Stimulated activated CD8-positive, alpha-beta memory T cell treated with anti-CD3 and anti-CD28 coated beads, Interleukin-15, amount 100 ng/mL, for 24 hours (primary cell): Measurements from ENCODE around the gene SYF2.

Experiments
- DNase-seq: peaks from one replicate; pipeline ENCODE4 v3.0.0-alpha.2; 2020; ENCODE audit warnings: low read depth

Gene SYF2

DNA sequence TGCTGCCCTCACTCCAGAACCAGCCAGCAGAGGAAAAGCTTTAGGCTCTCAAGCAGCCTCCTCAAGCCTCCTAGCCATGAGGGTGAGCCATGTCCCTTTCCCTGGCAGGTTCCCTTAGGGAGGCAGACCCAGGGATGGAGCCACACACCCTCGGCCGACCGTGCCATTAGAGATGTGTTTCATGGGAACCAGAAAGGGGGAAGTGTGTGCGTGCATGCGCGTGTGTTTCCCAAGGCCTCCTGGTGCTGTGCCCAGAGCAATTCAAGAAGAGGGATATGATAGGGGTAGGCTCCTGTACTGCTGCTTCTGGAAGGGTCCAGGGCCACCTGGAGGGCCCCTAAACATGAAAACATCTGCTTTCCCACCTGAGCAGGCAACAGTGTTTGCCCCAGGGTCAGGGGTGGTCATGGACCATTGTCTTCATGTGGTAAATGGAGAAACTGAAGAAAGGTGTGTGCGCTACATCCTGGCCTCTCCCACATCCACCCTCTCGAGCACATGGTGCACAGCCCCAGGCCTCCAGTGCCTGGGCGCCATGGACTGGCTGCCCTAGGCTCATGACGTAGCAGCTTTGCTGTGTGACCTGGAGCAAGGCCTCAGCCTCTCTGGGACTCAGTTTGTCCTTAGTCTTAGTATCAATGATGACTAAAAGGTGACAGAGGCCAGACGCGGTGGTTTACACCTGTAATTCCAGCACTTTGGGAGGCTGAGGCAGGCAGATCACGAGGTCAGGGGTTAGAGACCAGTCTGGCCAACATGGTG lies 48.1 kb downstream of the SYF2 start:
- DNase-seq = no peak

DNA sequence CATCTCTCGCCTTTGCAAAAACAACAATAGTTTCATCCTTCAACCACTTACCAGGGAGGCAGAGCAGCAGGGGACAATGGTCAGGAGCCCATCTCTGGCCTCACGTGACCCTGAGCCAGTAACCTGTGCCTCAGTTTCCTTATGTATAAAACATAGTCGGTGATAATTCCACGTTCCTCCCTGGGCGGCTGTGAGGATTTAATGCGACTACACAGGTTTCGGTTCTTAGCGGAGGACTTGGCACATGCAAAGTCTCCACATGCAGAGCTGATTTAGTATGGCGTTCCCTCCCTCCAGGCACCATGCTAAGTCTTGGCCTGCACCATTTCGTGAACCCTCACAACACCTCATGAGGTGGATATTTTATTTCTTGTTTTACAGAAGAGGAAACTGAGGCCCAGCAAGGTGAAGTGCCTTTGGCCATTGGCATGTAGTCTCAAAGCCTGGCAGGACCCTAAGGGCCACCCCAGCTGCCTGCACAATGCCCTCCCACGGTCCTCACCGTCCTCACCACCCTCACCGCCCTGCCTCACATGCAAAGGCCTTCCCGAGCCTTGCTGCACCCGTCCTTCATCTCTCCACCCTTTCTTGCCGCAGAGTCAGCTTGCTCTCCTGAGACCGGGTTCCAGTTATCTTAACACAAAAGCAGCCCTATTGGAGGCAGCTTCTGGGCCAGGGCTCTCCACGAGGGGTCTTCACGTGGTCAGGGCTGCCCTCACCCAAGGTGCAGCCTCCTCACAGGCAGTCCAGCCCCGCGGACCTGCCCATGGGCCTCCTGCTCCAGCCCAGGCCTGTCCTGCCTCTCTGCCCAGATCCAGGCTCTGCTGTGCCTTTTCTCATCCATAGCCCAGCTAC lies 48.9 kb downstream of the SYF2 start:
- no peak for DNase-seq

DNA sequence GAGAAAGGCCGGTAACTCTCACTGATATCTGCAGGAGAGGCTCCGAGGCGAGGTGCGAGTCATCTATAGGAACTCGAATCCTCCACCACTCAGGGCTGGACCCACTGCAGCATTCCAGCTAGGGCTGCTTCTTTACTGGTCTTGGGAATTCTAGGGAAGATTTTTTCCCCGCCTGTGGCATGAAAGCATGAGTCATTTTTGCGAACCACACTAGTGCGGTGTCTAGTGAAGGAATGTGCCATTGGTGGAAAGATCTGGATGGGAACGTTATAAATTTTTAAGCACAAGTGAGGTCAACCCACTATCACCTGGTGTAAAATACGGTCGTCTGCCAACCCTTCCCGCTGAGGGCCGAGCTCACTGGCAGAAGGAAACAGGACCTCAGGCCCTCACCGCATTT lies 49.7 kb downstream of the SYF2 start:
- DNase-seq = no peak

DNA sequence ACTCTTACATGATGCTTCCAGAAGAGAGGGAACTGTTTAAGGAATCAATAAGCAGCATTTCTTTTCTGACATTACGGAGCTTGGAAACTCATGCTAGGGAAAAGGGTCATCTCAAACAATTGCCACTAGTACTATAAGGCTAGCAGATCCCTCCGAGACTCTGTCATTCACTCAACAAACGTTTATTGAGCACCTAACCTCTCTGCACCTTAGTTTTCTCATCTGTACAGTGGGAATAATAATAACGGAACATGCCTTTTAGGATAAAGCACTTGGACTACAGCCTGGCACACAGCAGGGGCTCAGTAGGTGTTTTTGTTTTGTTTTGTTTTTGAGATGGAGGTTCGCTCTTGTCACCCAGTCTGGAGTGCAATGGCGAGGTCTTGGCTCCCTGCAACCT lies 51.3 kb downstream of the SYF2 start:
- no peak for DNase-seq

DNA sequence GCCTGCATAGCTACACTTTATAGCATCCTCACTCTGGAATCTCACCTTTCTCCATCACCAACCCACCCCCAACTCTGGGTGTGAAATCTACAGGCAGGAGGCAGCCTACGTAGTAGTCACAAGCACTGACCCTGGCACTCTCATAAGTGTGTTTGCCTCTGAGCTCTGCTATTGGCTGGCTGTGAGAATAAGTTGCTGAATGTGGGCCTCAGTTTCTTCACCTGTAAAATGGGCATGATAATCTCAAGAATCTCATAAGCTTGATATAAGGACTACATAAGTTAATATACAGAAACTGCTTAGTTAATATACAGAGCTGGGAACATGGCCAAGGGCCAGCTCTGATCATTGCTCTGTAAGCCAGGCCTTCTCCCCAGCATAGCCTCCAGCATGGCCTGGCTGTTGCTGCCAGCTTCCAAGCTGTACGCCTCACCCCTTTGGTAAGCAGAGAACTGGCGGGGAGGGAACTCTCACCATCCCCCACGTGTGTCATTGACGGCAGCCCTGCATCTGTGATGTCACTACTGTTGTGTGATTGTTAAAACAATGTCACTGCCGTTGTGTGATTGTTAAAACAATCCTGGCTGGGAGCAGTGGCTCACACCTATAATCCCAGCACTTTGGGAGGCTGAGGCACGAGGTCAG lies 53.3 kb downstream of the SYF2 start:
- DNase-seq = no peak

DNA sequence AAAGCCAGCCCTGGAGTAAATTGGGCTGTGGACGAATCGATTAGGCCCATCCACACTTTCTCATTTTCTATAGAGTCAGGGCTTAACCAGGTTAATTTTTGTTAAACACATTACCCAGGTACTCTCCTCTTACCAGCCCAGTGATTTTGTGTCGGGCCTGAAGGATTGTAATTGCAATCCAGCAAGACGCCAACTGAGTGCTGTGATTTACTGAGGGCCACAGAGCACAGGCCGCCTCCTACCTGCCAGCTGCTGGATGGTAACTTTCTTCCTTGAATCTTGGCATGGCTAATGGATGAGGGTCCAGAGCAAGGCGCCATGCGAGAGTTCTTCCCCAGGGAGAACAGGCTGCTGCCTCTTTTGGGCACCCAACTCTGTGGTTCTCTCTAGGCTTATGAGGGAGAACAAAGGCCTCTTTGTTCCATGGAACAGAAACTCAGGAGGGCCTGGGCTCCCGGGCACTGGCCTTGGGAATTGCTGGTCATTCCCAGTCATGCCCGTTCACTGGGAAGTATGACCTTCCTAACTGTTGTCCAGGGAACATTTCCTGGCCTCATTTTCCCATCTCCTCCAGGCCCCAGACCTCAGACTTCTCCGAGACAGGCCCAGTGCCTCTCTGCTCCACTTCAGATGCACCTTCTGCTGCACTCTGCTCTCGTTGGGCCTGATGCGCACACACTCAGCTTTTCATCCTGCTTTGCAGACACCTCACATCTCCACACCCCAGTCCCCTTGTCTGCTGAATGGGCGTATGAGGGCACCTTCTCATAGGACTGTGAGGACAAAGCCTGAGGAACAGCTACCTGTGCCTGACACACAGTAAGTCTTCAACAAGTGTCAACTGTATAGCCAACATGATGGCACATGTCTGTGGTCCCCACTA lies 57.3 kb downstream of the SYF2 start:
- no peak for DNase-seq

DNA sequence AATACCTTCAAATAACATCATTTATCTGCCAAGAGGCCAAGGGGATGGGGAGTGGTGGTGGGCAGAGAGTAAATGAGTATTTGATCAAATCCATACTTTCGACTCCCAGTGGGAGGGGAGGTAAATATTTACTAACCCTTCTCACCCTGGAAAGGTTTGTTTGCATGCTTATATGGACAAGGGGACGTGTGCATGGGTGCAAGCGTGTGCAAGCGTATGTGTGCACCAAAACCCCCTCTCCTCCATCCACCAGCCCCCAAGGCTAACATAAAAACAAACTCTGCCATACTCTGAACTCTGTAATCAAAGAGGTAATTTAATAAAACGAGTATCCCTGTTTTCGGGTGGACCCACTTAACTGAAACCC lies 58.0 kb downstream of the SYF2 start:
- DNase-seq = no peak

DNA sequence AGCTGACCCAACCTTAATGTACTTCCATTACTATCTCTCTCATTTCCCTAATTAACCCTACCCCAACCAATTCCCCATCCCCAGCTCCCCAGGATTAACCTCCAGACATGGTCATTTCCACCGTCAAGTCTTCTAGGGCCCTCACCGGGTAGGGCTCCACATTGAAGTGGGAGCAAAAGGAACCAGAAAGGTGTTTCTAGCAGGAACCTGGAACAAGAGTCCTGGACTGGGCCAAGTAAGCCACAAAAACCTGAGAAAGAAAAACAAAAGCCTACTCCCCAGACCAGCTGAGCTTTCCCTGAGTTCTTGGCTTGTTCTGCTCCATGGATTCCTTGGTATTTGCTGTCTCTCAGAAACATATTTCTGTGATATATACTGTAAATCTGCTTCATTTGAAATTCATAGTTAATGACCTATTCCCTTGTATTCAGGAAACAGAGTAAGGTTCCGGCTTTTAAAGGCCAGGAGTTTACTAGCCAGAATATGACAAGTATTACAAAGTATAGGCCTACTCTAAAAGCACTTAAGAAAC lies 58.4 kb downstream of the SYF2 start:
- DNase-seq = no peak
